Measurements from ENCODE around the gene RNF135. TPM values are rescaled to one million over a fixed set of nuclear protein-coding genes. Genes with fewer than 3 reads are reported as not detected.
"Not testable (repeated sequence)": the region's sequence is repeated elsewhere in the genome, so short reads cannot be mapped to it uniquely, and the experiment has no call there.

RNF135 gene, protein sequence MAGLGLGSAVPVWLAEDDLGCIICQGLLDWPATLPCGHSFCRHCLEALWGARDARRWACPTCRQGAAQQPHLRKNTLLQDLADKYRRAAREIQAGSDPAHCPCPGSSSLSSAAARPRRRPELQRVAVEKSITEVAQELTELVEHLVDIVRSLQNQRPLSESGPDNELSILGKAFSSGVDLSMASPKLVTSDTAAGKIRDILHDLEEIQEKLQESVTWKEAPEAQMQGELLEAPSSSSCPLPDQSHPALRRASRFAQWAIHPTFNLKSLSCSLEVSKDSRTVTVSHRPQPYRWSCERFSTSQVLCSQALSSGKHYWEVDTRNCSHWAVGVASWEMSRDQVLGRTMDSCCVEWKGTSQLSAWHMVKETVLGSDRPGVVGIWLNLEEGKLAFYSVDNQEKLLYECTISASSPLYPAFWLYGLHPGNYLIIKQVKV
- total RNA-seq (2012; rRNA removed) = 8.6 and 12.2 TPM in 2 replicates

DNA sequence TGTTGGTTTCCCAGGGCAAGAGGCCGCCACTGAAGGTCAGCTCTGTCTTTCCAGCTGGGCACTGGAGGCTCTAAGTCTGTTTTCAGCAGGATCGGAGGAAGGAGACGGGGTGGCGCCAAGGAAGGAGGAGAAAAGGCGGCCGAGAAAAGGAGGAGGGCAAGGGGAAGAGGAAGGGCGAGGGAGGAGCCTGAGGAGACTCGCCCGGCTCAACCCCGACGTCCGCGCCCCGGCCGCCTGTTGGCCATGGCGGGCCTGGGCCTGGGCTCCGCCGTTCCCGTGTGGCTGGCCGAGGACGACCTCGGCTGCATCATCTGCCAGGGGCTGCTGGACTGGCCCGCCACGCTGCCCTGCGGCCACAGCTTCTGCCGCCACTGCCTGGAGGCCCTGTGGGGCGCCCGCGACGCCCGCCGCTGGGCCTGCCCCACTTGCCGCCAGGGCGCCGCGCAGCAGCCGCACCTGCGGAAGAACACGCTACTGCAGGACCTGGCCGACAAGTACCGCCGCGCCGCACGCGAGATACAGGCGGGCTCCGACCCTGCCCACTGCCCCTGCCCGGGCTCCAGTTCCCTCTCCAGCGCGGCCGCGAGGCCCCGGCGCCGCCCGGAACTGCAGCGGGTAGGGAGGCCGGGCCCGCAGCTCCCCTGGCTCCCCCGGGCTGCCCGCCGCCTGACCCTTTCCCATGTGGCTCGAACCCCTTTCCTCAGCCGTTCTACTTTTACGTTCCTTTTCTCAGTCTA, at the start of gene RNF135:
TSS of gene RNF135 (plus strand) at position 209 of the 737 bp plus-strand sequence. CDS start at position 244, 35 bp downstream.
- H3K27me3 ChIP-seq (ENCODE audit: control insufficient read depth, insufficient read depth, low read length) = no peaks in the 10 kb centered on the region
- peaks cover 13% of the 10 kb centered on the region for H3K4me1 ChIP-seq (ENCODE audit: control insufficient read depth, insufficient read depth, low read length)
- H3K4me3 ChIP-seq (ENCODE audit: low read length) = peak within 1 kb of the TSS; percentile 81
- H3K36me3 ChIP-seq (ENCODE audit: insufficient read depth, low read length) = peaks cover 3% of the 10 kb centered on the region
- no peaks in the 10 kb centered on the region for H3K9me3 ChIP-seq (replicated peaks; ENCODE audit: low read length)
- peak within 1 kb of the TSS; percentile 88 for H3K9ac ChIP-seq (ENCODE audit: low read depth, low read length)
- H3K4me2 ChIP-seq (ENCODE audit: low read length) = peak within 1 kb of the TSS; percentile 96

- Histone ChIP-seq H3K27me3 (ENCODE audit: control insufficient read depth, insufficient read depth, low read length) (peaks cover 65% of the 10 kb centered on the region), H3K9me3 (replicated peaks; ENCODE audit: low read length) (no peaks in the 10 kb centered on the region), H3K9ac (ENCODE audit: low read depth, low read length) (no peak within 1 kb of the TSS), H3K4me2 (ENCODE audit: low read length) (peak within 1 kb of the TSS; percentile 67), H3K36me3 (ENCODE audit: insufficient read depth, low read length) (no peaks in the 10 kb centered on the region), H3K4me1 (ENCODE audit: control insufficient read depth, insufficient read depth, low read length) (peaks cover 10% of the 10 kb centered on the region), H3K4me3 (ENCODE audit: low read length) (peak within 1 kb of the TSS; percentile 12)
These were observed 49.2 kb upstream of the RNF135 start, which contains the start of gene ADAP2 for GRCh38 chr17:30921544-30922196. Gene ADAP2 (plus strand): TSS chr17:30921945. CDS start chr17:30922015, 70 bp downstream.

- no peaks in the 10 kb centered on the region for H3K36me3 ChIP-seq (ENCODE audit: insufficient read depth, low read length)
- H3K4me1 ChIP-seq (ENCODE audit: control insufficient read depth, insufficient read depth, low read length) = peaks cover 10% of the 10 kb centered on the region
- peak overlapping the region; percentile 67 for H3K4me2 ChIP-seq (ENCODE audit: low read length)
- H3K9ac ChIP-seq (ENCODE audit: low read depth, low read length) = no peak overlapping the region
- H3K27me3 ChIP-seq (ENCODE audit: control insufficient read depth, insufficient read depth, low read length) = peaks cover 68% of the 10 kb centered on the region
- H3K4me3 ChIP-seq (ENCODE audit: low read length) = peak overlapping the region; percentile 12
- H3K9me3 ChIP-seq (replicated peaks; ENCODE audit: low read length) = no peaks in the 10 kb centered on the region
These were observed 48.4 kb upstream of the RNF135 start for GRCh38 chr17:30922235-30923030.

DNA sequence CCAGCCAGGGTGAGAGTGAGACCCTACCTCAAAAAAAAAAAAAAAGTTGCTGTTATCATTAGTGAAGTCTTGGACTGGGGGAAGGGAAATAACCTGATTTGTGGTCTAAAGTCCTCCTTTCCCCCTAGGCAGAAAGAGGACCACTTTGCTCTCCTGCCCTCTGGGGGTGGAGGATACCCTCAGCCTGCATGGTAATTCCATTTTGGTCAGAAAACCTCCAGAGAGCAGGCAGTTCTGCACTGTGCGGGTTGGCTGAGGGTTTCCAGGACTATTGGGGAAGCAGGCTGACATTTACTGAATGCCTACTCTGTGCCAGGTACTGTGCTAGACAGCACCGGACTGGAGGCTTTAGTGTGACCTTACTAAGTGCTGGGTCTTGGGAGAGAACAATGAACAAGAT, 46.5 kb upstream of the RNF135 start:
- Histone ChIP-seq H3K4me3 (ENCODE audit: low read length) (no peak overlapping the region), H3K9me3 (replicated peaks; ENCODE audit: low read length) (no peaks in the 10 kb centered on the region), H3K4me2 (ENCODE audit: low read length) (no peak overlapping the region), H3K9ac (ENCODE audit: low read depth, low read length) (no peak overlapping the region), H3K4me1 (ENCODE audit: control insufficient read depth, insufficient read depth, low read length) (peaks cover 10% of the 10 kb centered on the region), H3K27me3 (ENCODE audit: control insufficient read depth, insufficient read depth, low read length) (peaks cover 61% of the 10 kb centered on the region), H3K36me3 (ENCODE audit: insufficient read depth, low read length) (no peaks in the 10 kb centered on the region)

GRCh38 chr17:30926516-30926915, 44.3 kb upstream of the RNF135 start:
- Histone ChIP-seq H3K4me3 (ENCODE audit: low read length) (no peak overlapping the region), H3K9me3 (replicated peaks; ENCODE audit: low read length) (no peaks in the 10 kb centered on the region), H3K9ac (ENCODE audit: low read depth, low read length) (no peak overlapping the region), H3K4me2 (ENCODE audit: low read length) (no peak overlapping the region), H3K27me3 (ENCODE audit: control insufficient read depth, insufficient read depth, low read length) (peaks cover 60% of the 10 kb centered on the region), H3K4me1 (ENCODE audit: control insufficient read depth, insufficient read depth, low read length) (peaks cover 10% of the 10 kb centered on the region), H3K36me3 (ENCODE audit: insufficient read depth, low read length) (no peaks in the 10 kb centered on the region)

- Histone ChIP-seq H3K9me3 (replicated peaks; ENCODE audit: low read length) (no peaks in the 10 kb centered on the region), H3K27me3 (ENCODE audit: control insufficient read depth, insufficient read depth, low read length) (peaks cover 48% of the 10 kb centered on the region), H3K4me2 (ENCODE audit: low read length) (no peak overlapping the region), H3K9ac (ENCODE audit: low read depth, low read length) (no peak overlapping the region), H3K4me3 (ENCODE audit: low read length) (no peak overlapping the region), H3K36me3 (ENCODE audit: insufficient read depth, low read length) (no peaks in the 10 kb centered on the region), H3K4me1 (ENCODE audit: control insufficient read depth, insufficient read depth, low read length) (peaks cover under 1% of the 10 kb centered on the region)
These were observed 43.1 kb upstream of the RNF135 start for GRCh38 chr17:30927756-30928155.

GRCh38 chr17:30928584-30928983, 42.3 kb upstream of the RNF135 start:
- Histone ChIP-seq H3K4me2 (ENCODE audit: low read length) (no peak overlapping the region), H3K9me3 (replicated peaks; ENCODE audit: low read length) (no peaks in the 10 kb centered on the region), H3K4me1 (ENCODE audit: control insufficient read depth, insufficient read depth, low read length) (no peaks in the 10 kb centered on the region), H3K27me3 (ENCODE audit: control insufficient read depth, insufficient read depth, low read length) (peaks cover 44% of the 10 kb centered on the region), H3K9ac (ENCODE audit: low read depth, low read length) (no peak overlapping the region), H3K36me3 (ENCODE audit: insufficient read depth, low read length) (no peaks in the 10 kb centered on the region), H3K4me3 (ENCODE audit: low read length) (no peak overlapping the region)

- H3K36me3 ChIP-seq (ENCODE audit: insufficient read depth, low read length) = no peaks in the 10 kb centered on the region
- no peaks in the 10 kb centered on the region for H3K4me1 ChIP-seq (ENCODE audit: control insufficient read depth, insufficient read depth, low read length)
- H3K27me3 ChIP-seq (ENCODE audit: control insufficient read depth, insufficient read depth, low read length) = peaks cover 43% of the 10 kb centered on the region
- H3K9me3 ChIP-seq (replicated peaks; ENCODE audit: low read length) = no peaks in the 10 kb centered on the region
- H3K9ac ChIP-seq (ENCODE audit: low read depth, low read length) = no peak overlapping the region
- H3K4me3 ChIP-seq (ENCODE audit: low read length) = no peak overlapping the region
- H3K4me2 ChIP-seq (ENCODE audit: low read length) = no peak overlapping the region
These were observed 41.7 kb upstream of the RNF135 start for GRCh38 chr17:30929081-30929633.

GRCh38 chr17:30929861-30930260, 41.0 kb upstream of the RNF135 start:
- not testable (repeated sequence) for H3K36me3 ChIP-seq (ENCODE audit: insufficient read depth, low read length); H3K4me3 ChIP-seq (ENCODE audit: low read length); H3K9me3 ChIP-seq (replicated peaks; ENCODE audit: low read length); H3K9ac ChIP-seq (ENCODE audit: low read depth, low read length); H3K4me1 ChIP-seq (ENCODE audit: control insufficient read depth, insufficient read depth, low read length); H3K4me2 ChIP-seq (ENCODE audit: low read length)
- H3K27me3 ChIP-seq (ENCODE audit: control insufficient read depth, insufficient read depth, low read length) = peaks cover 37% of the 10 kb centered on the region

GRCh38 chr17:30930495-30930894, 40.3 kb upstream of the RNF135 start:
- H3K27me3 ChIP-seq (ENCODE audit: control insufficient read depth, insufficient read depth, low read length) = peaks cover 37% of the 10 kb centered on the region
- no peaks in the 10 kb centered on the region for H3K36me3 ChIP-seq (ENCODE audit: insufficient read depth, low read length)

More at GRCh38 chr17:30930495-30930894, 40.3 kb upstream of the RNF135 start:
- Histone ChIP-seq H3K4me1 (ENCODE audit: control insufficient read depth, insufficient read depth, low read length) (no peaks in the 10 kb centered on the region), H3K9ac (ENCODE audit: low read depth, low read length) (no peak overlapping the region), H3K4me3 (ENCODE audit: low read length) (no peak overlapping the region), H3K4me2 (ENCODE audit: low read length) (no peak overlapping the region), H3K9me3 (replicated peaks; ENCODE audit: low read length) (no peaks in the 10 kb centered on the region)

Data from skeletal muscle satellite cell (primary cell).